GM13977 (cell line): ENCODE data around the gene CRMP1.

Experiments used
- DNase-seq: peaks from one replicate; pipeline ENCODE4 v3.0.0; 2012; ENCODE audit warnings: low spot score
- in situ Hi-C: fragments of 300-500 bp; cut with MboI; formaldehyde crosslinking; loops from one replicate; pipeline ENCODE4 v1.12.0; 2022; ENCODE audit warnings: low sequenced_read_pairs, low pct_unique_long_range_greater_than_20kb, mixed read lengths, inconsistent platforms; ENCODE audit not compliant: unreplicated experiment
- TF ChIP-seq, protein P1 (sequence below): IDR thresholded peaks from 2 replicates; pipeline ENCODE4 v1.5.1; 2012; ENCODE audit warnings: mild to moderate bottlenecking, control low read depth; ENCODE audit not compliant: insufficient read depth; ENCODE audit errors: extremely low read depth, missing control alignments

The CRMP1 gene

GRCh38 chr4:5921101-5921980, 28.5 kb upstream of the CRMP1 start:
- no peak for DNase-seq
- in situ Hi-C loops: no loop called here
- TF ChIP-seq, protein P1, sequence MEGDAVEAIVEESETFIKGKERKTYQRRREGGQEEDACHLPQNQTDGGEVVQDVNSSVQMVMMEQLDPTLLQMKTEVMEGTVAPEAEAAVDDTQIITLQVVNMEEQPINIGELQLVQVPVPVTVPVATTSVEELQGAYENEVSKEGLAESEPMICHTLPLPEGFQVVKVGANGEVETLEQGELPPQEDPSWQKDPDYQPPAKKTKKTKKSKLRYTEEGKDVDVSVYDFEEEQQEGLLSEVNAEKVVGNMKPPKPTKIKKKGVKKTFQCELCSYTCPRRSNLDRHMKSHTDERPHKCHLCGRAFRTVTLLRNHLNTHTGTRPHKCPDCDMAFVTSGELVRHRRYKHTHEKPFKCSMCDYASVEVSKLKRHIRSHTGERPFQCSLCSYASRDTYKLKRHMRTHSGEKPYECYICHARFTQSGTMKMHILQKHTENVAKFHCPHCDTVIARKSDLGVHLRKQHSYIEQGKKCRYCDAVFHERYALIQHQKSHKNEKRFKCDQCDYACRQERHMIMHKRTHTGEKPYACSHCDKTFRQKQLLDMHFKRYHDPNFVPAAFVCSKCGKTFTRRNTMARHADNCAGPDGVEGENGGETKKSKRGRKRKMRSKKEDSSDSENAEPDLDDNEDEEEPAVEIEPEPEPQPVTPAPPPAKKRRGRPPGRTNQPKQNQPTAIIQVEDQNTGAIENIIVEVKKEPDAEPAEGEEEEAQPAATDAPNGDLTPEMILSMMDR: no peak

GRCh38 chr4:5919571-5919970, 26.7 kb upstream of the CRMP1 start:
- in situ Hi-C loops: no loop called here
- TF ChIP-seq, protein P1: no peak
- no peak for DNase-seq

DNA sequence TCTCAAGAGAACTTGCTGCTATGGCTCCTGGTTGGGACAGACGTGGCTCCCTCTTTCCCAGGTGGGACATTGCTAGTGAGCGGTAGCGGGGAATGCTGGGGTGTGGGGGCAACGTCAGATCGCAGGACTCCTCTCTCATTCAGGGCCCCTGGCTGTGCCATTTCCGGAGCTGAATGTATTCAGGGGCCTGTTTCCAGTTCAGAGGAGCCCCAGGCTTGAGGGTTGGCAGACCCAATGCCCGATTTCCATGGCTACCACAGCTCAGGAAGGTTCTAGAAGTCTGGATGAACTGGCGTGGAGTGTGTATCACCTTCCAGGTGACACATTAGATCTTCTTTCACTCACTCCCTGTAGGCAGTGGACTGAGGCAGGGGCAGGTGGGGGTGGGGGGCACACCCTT, 26.2 kb upstream of the CRMP1 start:
- no peak for DNase-seq
- in situ Hi-C loops: no loop called here
- TF ChIP-seq, protein P1: no peak

DNA sequence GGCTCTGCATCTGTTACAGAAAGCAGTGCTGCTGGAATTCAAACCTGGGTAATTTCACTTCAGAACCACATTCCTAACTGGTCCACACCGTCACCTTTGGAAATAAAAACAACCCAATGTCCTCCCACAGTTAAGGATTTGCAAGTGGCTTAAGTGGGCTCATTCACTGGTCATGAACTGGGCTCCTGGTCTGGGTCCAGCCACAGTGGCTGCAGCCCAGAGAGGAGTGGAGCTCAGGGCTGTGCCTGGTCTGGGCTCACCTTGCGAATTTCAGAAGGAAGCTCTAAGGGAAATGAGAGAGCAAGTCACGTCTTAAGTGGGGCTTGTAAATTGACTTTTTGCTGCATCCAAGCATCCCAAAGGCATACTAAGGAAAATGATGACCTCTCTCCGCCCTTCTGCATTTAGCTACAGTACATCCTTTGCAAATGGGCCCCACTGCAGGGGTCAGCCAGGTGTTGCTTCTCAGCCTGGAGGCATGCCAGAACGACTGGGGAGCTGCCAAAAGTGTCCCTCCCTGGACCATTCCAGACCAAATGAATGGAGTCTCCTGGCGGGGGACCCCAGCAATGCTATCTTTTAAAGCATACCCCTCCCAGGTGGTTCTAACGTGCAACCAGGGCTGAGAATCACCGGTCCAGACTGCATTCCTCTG, 25.6 kb upstream of the CRMP1 start:
- no peak for DNase-seq
- TF ChIP-seq, protein P1: no peak
- in situ Hi-C loops: no loop called here

DNA sequence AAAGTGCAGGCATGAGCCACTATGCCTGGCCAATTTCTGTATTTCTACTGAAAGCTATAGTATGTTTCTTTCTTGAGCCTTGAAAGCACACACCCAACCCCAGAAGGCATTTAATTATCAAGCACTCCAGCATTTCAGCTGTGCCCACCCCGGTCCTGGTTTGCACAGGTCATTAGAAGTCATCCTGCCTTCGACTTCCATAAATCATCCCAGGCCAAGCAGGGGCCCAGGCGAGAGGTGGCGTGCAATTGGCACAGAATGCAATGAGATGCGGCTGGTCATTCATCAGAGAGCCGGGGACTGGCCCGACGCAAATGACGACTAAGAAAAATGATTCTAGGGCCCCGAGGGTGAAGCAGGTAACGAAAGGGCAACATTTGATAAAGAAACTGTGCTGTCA, 24.8 kb upstream of the CRMP1 start:
- no peak for DNase-seq
- TF ChIP-seq, protein P1: no peak
- in situ Hi-C loops: no loop called here

GRCh38 chr4:5916229-5916628, 23.3 kb upstream of the CRMP1 start:
- TF ChIP-seq, protein P1: no peak
- in situ Hi-C loops: no loop called here
- no peak for DNase-seq
